ENCODE data around the gene C10orf67.
"Not testable (repeated sequence)": the region's sequence is repeated elsewhere in the genome, so short reads cannot be mapped to it uniquely, and the experiment has no call there.

The C10orf67 gene

DNA sequence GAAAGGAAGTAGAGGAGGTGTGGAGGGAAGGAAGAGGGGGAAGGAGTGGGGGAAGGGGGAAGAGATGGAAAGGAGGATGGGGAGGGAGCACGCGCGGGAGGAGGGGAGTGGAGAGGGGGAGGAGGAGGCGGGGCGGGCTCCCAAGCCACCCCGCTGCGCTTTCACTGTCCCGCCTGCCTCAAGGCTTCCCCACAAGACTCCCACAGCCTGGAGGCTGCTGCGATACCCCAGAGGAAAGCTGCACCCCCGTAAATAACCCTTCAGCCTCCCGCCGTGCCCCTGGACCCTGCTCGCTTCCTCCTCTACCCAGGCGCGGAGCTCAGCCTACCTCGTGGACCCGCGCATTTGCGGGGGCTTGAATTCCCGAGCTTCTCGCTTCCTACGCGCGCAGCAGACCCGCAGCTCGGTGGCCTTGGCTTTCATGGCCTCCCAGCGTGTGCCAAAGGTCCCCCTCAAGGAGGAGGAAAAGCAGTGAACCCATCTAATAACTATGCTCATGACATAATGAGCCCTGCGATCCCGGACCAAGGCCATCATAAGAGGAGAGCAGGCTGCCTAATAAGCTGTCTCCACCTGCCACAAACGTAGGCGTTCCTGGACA lies at the start of gene C10orf67:
Gene C10orf67, minus strand, starts transcription at position 557 of the 601 bp plus-strand sequence. Its CDS starts 23 bp downstream, at position 534.
- DNase-seq = peak in 46 of 51 donors; percentile 25 to 89 (median 56)

DNA sequence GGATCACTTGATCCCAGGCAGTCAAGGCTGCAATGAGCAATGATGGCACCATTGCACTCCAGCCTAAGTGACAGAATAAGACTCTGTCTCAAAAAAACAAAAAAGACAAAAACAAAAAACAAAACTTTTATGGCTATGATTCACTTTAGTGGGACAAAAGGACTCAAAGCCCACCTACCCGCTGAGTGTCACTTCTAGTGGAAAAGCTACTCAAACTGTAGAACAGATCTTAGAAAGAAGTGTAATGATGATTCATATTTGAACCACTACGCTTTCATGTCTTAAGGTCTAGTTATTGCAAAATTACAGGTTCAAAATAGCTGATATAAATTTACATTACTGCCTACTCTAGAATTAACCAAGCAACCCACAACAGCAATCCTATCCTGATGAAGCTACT lies 47.2 kb upstream of the C10orf67 start:
- DNase-seq = no peak

DNA sequence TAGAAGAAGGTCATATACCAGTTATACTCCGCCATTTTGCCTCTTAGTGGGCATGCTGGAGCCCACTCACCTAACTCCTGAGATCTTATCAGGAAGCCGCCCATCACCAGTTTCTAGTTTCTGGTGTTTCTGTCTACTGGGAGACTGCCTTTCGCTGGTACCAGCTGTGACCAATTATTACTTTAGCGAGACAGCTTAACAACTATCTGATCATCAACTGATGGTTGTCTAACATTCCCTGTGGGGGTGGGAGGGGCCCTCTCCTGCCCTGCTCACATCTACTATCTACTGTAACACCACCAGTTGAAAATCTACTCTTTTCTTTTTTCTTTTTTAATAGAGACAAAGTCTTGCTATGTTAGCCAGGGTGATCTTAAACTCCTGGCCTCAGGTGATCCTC lies 46.2 kb upstream of the C10orf67 start:
- no peak for DNase-seq

DNA sequence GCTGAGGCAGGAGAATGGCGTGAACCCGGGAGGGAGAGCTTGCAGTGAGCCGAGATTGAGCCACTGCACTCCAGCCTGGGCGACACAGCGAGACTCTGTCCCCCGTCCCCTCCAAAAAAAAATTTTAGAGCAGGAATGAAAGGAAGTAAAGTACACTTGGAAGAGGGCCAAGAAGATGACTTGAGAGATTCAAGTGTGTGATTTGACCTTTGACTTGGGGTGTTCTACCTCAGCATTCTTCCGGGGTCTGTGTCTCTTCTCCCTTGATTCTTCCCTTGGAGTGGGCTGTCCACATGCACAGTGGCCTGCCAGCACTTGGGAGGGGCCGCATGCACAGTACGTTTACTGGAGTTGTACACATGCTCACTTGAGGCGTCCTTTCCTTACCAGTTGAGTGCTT lies 45.8 kb upstream of the C10orf67 start:
- DNase-seq = not testable (repeated sequence)

DNA sequence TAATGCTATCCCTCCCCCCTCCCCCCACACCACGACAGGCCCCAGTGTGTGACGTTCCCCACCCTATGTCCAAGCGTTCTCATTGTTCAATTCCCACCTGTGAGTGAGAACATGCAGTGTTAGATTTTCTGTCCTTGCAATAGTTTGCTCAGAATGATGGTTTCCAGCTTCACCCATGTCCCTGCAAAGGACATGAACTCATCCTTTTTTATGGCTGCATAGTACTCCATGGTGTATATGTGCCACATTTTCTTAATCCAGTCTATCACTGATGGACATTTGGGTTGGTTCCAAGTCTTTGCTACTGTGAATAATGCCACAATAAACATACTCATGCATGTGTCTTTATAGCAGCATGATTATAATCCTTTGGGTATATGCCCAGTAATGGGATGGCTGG lies 42.9 kb upstream of the C10orf67 start:
- DNase-seq = not testable (repeated sequence)

DNA sequence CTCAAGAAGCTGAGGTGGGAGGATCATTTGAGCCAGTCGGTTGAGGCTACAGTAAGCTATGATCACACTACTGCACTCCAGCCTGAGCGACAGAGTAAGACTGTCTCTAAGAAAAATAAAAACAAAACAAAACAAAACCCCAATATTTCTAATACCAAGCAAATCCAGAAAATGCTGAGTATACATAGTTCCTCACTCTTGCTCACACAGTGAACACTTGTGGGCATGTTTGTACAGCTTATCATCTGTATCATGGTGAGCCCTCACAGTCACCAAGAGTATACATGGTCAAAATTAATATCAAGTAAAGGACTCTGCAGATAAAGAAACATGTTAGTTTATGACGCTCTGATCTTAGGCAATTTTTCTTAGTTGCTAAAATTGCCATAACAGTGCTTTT lies 41.5 kb upstream of the C10orf67 start:
- no peak for DNase-seq

DNA sequence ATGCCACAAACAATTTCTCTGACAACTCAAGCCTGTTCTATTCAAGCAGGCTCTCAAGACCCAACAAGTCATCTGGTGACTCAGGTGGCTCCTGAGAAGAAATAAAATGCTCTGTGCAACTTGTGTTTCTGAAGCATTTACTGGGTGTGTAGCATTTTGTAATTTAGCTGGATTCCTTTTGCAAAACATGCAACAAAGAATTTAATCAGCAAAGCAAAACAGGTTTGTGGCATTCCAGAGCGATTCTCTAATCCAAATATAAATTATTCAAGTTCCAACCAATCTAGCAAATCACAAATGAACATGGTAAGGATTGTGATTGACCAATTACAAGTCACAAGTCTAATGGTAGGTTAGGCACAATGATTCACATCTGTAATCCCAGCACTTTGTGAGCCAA lies 39.8 kb upstream of the C10orf67 start:
- no peak for DNase-seq

DNA sequence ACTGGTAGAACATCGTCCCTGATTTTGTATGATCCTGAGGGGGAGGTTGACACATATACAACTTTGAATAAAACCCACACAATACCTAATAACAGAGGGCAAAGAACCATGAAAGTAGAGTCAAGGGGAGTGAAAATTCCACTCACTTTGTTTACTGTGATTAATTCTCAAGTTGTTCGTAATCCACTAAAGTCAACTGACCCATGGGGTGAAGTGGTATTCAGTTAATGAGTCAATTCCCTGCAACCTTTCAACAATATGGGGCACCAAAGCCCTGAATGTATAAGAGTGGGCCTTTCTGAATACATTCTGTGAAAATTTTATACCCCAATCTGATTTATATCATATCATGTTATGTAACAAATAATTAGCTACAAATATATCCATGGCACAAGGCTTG lies 39.0 kb upstream of the C10orf67 start:
- no peak for DNase-seq

DNA sequence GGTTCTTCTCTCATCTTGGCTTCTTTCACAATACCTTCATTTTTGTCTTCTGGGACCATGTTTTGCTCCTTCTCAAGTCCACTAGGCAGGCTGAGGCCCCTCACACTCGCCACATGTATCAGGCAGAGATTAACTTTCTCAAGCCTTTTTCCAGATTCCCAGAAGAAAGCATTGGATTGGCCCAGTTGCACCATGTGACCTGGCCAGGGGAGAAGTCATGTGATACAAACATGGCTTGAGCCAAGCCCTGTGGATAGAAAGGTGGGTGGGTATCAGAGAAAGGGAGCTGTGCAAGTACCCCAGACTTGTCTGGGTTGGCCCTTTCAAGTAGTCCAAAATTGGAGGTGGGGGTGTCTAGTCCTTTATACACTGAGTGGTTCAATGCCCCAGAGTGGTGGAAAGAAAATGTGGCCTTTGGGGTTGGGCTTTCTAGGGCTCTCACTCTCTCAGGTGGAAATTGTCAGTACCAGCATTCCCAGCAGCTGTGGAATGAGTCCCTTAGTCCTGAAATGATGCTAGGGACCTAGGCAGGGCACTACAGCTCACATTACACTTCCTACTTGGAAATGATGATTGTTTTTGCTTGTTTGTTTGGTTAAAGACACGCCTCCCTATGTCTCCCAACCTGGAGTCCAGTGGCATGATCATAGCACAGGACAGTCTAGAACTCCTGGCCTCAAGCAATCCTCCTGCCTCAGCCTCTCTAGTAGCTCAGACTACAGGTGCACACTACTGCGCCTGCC lies 36.9 kb upstream of the C10orf67 start:
- DNase-seq = no peak

DNA sequence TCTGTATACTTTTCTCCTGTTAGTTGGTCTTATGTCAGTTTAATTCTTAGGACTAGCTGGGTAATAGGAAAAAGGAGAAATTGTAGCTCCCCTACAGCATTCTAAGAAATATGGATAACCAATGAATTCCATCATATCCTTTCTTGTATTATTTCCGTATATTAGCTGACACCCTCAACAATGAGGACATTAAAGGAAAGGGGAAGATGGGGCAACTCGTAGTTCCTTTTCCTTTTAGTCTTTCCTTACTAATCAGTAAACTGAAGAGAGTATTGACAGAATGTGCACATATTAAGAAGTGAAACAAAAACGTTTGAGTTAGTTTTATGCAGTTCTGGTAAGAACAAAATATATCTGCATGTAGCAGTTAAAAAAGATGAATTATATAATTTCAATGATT lies 35.1 kb upstream of the C10orf67 start:
- DNase-seq = no peak

DNA sequence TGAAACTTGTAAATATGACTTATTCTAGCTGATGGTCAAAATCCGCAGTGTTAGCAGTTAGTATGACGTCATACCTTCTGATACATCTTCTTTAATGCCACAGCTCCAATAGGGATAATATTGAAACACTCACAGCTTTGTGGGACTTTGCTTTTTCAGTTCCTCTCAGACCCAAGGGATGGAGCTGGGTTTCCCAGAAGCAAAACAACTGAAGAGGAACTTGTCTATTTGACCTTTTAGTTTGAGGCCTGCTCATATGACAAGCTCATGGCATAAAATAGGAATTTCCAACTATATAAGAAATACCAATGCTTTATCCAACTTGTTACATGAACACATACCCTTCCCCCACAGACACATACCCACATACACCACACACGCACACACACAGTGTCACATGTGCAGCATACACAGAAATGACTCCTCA lies 31.6 kb upstream of the C10orf67 start:
- DNase-seq = peak in 2 of 51 donors; percentile 2 to 9

DNA sequence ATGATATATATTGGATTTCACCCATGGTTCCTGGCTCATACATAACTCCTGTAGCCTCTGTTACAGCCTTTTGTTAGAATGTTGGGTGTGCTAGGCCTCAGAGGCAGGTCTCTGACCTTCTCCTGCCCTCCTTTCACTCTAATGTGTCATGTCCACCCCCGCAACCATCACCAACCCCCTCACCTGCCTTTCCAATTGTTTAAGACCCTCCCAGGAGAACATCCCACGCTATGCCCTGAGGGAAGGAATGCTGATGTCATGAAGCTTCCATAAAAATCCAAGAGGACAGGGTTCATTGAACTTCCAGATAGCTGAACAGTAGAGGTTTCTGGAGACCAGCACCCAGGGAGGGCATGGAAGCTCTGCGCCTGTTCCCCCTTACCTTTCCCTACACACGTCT lies 30.8 kb upstream of the C10orf67 start:
- no peak for DNase-seq

DNA sequence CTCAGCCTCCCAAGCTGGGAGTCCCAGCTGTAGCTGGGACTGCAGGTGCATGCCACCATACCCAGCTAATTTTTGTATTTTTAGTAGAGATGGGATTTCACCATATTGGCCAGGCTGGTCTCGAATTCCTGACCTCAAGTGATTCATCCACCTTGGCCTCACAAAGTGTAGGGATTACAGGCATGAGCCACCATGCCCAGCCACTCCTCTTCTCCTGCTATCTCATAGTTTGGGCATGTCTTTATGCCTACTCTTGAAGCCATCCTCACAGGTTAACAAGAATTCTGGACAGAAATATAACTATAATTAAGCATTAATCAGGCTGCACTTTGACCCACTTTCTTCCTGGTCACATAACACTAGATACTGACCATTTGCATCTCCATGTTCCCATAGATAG lies 28.6 kb upstream of the C10orf67 start:
- DNase-seq = no peak

DNA sequence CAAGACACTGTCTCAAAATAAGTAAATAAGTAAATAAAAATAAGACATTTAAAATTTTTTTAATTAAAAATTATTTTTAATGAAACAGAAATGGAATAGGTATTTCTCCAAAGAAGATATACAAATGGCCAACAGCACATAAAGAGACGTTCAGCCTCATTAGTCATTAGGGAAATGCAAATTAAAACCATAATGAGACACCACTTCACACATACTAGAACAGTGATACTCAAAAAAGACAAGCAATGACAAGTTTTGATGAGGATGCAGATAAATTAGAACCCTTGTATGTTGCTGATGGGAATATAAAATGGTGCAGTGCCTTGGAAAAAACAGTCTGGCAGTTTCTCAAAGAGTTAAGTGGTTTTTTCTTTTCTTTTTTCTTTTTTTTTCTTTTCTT lies 26.5 kb upstream of the C10orf67 start:
- DNase-seq = no peak

DNA sequence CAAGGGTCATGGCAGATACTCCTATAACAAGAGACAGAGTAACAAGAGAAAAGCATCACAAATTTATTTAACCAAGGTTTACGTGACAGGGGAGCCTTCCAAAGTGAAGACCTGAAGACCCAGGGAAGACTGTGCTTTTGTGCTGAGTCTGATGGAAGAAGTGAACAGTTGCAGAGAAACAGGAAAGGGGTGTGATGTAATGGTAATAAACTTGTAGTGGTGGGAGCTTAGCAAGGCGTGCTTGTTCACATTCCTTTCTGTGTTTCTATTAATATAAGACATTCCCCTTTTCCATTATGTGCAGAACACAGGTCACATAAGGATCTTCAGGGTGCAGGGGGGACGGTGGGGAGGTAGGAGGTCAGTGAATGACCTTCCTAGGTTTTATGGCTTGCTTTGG lies 25.5 kb upstream of the C10orf67 start:
- DNase-seq = no peak

DNA sequence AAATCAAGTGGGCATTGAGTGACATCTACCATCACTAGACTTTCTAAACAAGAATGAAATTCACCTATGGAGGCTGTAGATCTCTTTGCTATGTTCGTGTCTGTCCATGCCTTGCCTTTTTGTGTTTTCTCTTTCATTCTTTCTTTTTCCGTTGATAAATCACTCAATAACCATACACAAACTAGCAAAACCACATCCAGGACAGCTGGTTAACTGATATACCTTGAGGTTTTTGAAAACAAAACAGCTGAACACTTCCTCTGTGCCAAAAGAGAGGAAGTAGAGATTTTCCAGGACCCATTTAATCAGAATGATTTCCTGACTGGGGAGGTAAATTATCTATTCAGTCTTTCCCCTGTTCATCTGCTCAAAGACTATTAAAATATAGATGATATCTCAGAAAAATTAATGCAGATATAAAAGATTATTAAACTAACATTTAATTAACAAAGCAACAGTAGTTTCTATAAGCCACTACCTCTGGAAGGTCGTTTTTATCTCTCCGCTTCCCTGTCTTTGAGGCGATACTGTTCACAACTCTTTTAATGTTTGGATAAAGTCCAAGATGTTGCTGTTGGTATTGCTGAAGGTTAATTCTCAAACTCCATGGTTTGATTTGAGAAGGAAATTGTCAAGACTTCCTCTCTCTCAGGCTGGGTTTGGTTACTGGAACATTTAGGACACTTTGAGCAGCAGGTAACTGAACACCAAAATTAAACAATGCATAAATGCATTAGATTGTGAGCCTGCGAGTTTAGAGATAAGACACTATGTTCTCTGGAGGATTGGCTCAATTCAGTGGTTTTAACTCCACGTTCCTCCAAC lies 24.4 kb upstream of the C10orf67 start:
- DNase-seq = no peak

DNA sequence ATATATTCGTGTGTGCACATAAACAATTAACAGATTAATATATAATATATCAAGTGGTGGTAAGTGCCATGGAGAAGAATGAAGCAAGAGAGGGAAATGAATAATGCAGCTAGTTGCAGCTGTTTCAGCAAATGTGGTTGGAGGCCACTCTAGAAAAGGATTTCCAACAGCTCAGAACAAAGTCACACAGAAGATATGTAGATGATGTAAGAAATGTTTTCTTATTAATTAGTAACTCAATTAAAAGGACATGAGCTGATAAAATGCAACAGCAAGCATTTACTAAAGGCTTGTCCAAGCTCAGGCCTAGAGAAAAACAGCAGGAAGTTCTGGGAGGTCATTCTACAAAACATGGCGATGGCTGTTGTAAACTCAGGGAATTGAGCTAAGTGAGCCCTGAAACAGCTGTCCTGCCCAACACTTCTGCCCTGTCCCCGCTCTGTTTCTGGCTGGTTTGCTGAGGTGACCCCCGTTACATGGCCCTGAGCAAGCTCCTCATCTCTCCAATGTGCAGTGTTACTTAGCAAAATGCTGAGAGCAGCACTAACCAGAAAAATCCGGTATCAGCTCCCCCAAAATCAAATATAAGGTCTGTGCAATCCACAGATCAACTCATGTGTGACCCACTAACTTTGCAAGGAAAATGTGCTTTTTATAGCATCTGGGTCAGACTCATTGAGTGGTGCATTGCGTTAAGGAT lies 23.4 kb upstream of the C10orf67 start:
- DNase-seq = no peak

DNA sequence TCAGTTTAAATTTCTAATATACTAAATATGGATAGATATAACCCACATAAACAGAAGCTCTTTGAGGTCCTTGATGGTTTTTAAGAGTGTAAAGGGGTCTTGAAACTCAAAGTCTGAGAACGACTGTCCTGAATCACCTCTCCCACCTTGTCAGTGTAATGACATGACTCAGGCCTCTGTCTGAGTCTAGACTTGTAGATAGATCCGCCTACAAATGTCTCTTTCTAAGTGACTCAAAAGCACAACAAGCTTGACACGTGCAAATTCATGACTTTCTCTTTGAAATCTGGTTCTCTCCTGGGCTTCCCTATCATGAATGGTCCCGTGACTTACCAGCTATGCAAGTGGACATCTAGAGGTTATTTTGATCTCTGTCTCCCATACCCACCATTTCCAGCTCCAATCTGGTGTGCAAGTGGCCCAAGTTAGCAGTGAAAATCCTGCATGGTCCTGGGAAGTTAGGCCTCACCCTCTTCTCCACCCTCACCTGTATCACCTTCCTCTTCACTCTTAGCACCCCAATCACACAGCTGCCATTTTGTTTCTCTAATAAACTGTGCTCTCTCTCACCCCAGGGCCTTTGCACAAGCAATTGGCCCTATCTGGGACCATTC lies 20.9 kb upstream of the C10orf67 start:
- not testable (repeated sequence) for DNase-seq

DNA sequence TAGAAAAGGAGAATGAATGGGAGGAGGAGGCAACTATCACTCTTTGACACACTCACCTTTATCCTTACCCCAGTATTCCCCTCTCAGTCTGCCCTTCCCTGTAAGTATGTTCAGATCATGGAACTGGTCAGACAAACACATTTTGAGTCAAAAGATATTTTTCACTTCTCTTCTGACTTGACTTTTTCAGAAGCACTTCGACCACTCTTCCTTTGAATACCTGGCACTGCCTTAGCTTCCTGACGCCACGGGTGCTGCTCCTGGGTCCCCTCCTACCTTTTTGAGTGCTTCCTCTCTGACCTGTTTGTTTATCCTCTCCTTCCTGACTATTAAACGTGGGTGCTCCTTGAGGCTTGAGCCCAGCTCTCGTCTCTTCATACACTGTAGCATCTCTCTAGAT lies 19.8 kb upstream of the C10orf67 start:
- DNase-seq = no peak

DNA sequence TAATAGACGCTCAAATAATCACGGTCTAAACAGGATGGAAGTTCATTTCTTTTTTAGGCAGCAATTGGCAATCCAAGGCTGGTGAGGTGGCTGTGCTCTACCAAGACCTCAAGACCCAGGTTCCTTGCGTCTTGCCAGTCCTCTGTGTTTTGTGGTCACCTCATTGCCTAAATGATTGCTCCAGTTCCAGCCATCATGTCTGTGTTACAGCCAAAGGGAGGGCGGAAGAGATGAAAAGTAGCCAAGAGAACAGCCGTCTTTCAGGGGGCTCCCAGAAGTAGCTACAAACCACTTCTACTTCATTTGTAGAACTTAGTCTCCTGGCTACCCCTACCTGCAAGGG lies 19.2 kb upstream of the C10orf67 start:
- DNase-seq = no peak

All from hypothalamus (tissue), 51 donors.